ENCODE data around the gene MAD1L1.

GRCh38 chr7:2053395-2053794 is 179.3 kb downstream of the MAD1L1 start:
- TF ChIP-seq ZNF248 (tag by site-specific recombination; IDR thresholded peaks at IDR 0.05) (no peak), CTCF (tag by site-specific recombination; IDR thresholded peaks at IDR 0.05) (no peak), ZXDB (tag by site-specific recombination; IDR thresholded peaks at IDR 0.05) (no peak), ZNF292 (tag by site-specific recombination; IDR thresholded peaks at IDR 0.05; ENCODE audit: borderline replicate concordance, low read depth) (no peak), ZBTB20 (tag by site-specific recombination; IDR thresholded peaks at IDR 0.05) (no peak)

Measured in HEK293 (cell line).